Astrocyte (in vitro differentiated cells and primary cell): ENCODE results near the gene DHDH. TPM values are rescaled to one million over a fixed set of nuclear protein-coding genes. Genes with fewer than 3 reads are reported as not detected.

Experiments used
- DNase-seq: peaks from one replicate; pipeline ENCODE4 v3.0.0-alpha.2; 2010; ENCODE audit warnings: low read depth
- FAIRE-seq: peaks from 2 replicates; lab custom pipeline; 2011; peaks lifted over from hg19 to GRCh38; lab: Jason Lieb, UNC
- H2AFZ ChIP-seq: 2 replicates; pipeline ENCODE4 v1.6.0; 2012; ENCODE audit warnings: low read depth, low read length, inconsistent platforms
- H3K27ac ChIP-seq: 2 replicates; pipeline ENCODE4 v1.5.1; 2011; ENCODE audit warnings: low read depth, low read length, inconsistent platforms
- H3K27me3 ChIP-seq: 2 replicates; pipeline ENCODE4 v1.6.0; 2011; ENCODE audit warnings: low read length, inconsistent platforms; ENCODE audit not compliant: insufficient read depth
- H3K36me3 ChIP-seq: 2 replicates; pipeline ENCODE4 v1.5.1; 2011; ENCODE audit warnings: low read length, inconsistent platforms; ENCODE audit not compliant: insufficient read depth
- H3K4me1 ChIP-seq: 2 replicates; pipeline ENCODE4 v1.5.1; 2011; ENCODE audit warnings: low read length, inconsistent platforms; ENCODE audit not compliant: insufficient read depth
- H3K4me2 ChIP-seq: 2 replicates; pipeline ENCODE4 v1.6.0; 2012; ENCODE audit warnings: low read length, inconsistent platforms
- H3K4me3 ChIP-seq: 2 replicates; pipeline ENCODE4 v1.5.1; 2011; ENCODE audit warnings: low read depth, mild to moderate bottlenecking, low read length, inconsistent platforms; ENCODE audit not compliant: insufficient read depth
- H3K79me2 ChIP-seq: 2 replicates; pipeline ENCODE4 v1.6.0; 2012; ENCODE audit warnings: mild to moderate bottlenecking, low read length, inconsistent platforms; ENCODE audit not compliant: insufficient read depth
- H3K9ac ChIP-seq: 2 replicates; pipeline ENCODE4 v1.6.0; 2012; ENCODE audit warnings: mild to moderate bottlenecking, low read length, inconsistent platforms
- H3K9me3 ChIP-seq: 2 replicates; pipeline ENCODE4 v1.5.1; 2012; ENCODE audit warnings: low read depth, mild to moderate bottlenecking, low read length, inconsistent platforms; ENCODE audit not compliant: insufficient read depth
- H4K20me1 ChIP-seq: 2 replicates; pipeline ENCODE4 v1.6.0; 2012; ENCODE audit warnings: low read length, inconsistent platforms; ENCODE audit not compliant: insufficient read depth
- H3K27ac Mint-ChIP-seq: one replicate; pipeline ENCODE4 v1.8.0; 2021; ENCODE audit warnings: mild to moderate bottlenecking, mixed read lengths; ENCODE audit not compliant: unreplicated experiment
- H3K27me3 Mint-ChIP-seq: one replicate; pipeline ENCODE4 v1.8.0; 2021; ENCODE audit warnings: low read depth, mixed read lengths; ENCODE audit not compliant: unreplicated experiment
- H3K36me3 Mint-ChIP-seq: one replicate; pipeline ENCODE4 v1.8.0; 2021; ENCODE audit warnings: low read depth, mixed read lengths; ENCODE audit not compliant: unreplicated experiment
- H3K4me1 Mint-ChIP-seq: one replicate; pipeline ENCODE4 v1.8.0; 2021; ENCODE audit warnings: low read depth, mixed read lengths; ENCODE audit not compliant: unreplicated experiment
- H3K4me3 Mint-ChIP-seq: one replicate; pipeline ENCODE4 v1.8.0; 2021; ENCODE audit warnings: mild to moderate bottlenecking, moderate library complexity, mixed read lengths; ENCODE audit not compliant: unreplicated experiment
- H3K9me3 Mint-ChIP-seq: one replicate; pipeline ENCODE4 v1.8.0; 2021; ENCODE audit warnings: mild to moderate bottlenecking, mixed read lengths; ENCODE audit not compliant: unreplicated experiment
- CTCF ChIP-seq: IDR thresholded peaks from 2 replicates; pipeline ENCODE4 v1.5.1; 2011; ENCODE audit warnings: low read depth, mild to moderate bottlenecking, inconsistent platforms, low read length, moderate library complexity; ENCODE audit not compliant: insufficient read depth
- EZH2 ChIP-seq: IDR thresholded peaks from 2 replicates; pipeline ENCODE4 v1.6.1; 2012; ENCODE audit warnings: mild to moderate bottlenecking, low read length, inconsistent platforms; ENCODE audit not compliant: insufficient read depth
- total RNA-seq: library from RNA; stranded (reverse); gene quantifications from 2 replicates; pipeline ENCODE4 v1.2.1, GENCODE V29; 2021

DHDH gene
- total RNA-seq, 1 donor from 2014 or later, result 0.45 TPM

GRCh38 chr19:48993175-48994034, 59.9 kb downstream of the DHDH start, which contains the start of the genes GYS1 and RUVBL2:
GYS1 (minus strand) TSS chr19:48993309; CDS start chr19:48993112, 197 bp downstream.
RUVBL2 (plus strand) TSS chr19:48993887; CDS start chr19:48993912, 25 bp downstream.
- Mint-ChIP-seq H3K9me3 (peaks cover 2% of the 10 kb centered on the region), H3K36me3 (peaks cover 7% of the 10 kb centered on the region), H3K4me1 (peaks cover 31% of the 10 kb centered on the region), H3K27ac (peak within 1 kb of the TSS; percentile 97), H3K27me3 (no peaks in the 10 kb centered on the region), H3K4me3 (peak within 1 kb of the TSS; percentile 99)
- Histone ChIP-seq H2AFZ (peak within 1 kb of the TSS; percentile 78), H4K20me1 (peaks cover 44% of the 10 kb centered on the region), H3K9ac (peak within 1 kb of the TSS; percentile 93), H3K27ac (peak within 1 kb of the TSS; percentile 83), H3K36me3 (no peaks in the 10 kb centered on the region), H3K27me3 (no peaks in the 10 kb centered on the region), H3K4me3 (peak within 1 kb of the TSS; percentile 80), H3K79me2 (peaks cover 74% of the 10 kb centered on the region), H3K9me3 (no peaks in the 10 kb centered on the region), H3K4me1 (peaks cover 23% of the 10 kb centered on the region), H3K4me2 (peak within 1 kb of the TSS; percentile 93)
- no peak for TF ChIP-seq EZH2
- TF ChIP-seq CTCF, result peak; percentile 63
- FAIRE-seq (peak; percentile 56), DNase-seq (peak; percentile 96)

- no peaks in the 10 kb centered on the region for H3K9me3 ChIP-seq
- Mint-ChIP-seq H3K4me3 (peak overlapping the region; percentile 99), H3K27me3 (no peaks in the 10 kb centered on the region), H3K4me1 (peaks cover 31% of the 10 kb centered on the region), H3K27ac (peak overlapping the region; percentile 93), H3K36me3 (peaks cover 7% of the 10 kb centered on the region), H3K9me3 (peaks cover 2% of the 10 kb centered on the region)
- no peaks in the 10 kb centered on the region for H3K27me3 ChIP-seq
- H2AFZ ChIP-seq, result peak overlapping the region; percentile 78
- H3K4me1 ChIP-seq, result peaks cover 23% of the 10 kb centered on the region
- peaks cover 44% of the 10 kb centered on the region for H4K20me1 ChIP-seq
- H3K4me2 ChIP-seq, result peak overlapping the region; percentile 93
- H3K79me2 ChIP-seq, result peaks cover 76% of the 10 kb centered on the region
- H3K4me3 ChIP-seq, result peak overlapping the region; percentile 80
- no peaks in the 10 kb centered on the region for H3K36me3 ChIP-seq
- no peak for TF ChIP-seq CTCF
- TF ChIP-seq EZH2, result no peak
- peak overlapping the region; percentile 93 for H3K9ac ChIP-seq
- DNase-seq (no peak), FAIRE-seq (no peak)
- peak overlapping the region; percentile 83 for H3K27ac ChIP-seq
Observed at GRCh38 chr19:48994035-48994386, 60.5 kb downstream of the DHDH start.

Other genes with a start within 250 kb of the DHDH start
- not detected in 2 replicates for gene FUT2, start 237.7 kb upstream of the DHDH start, total RNA-seq
- gene MAMSTR, start 214.0 kb upstream of the DHDH start, total RNA-seq, result 0.55 and 0.57 TPM in 2 replicates
- gene RASIP1, start 193.1 kb upstream of the DHDH start, total RNA-seq, result 0.26 and 0.68 TPM in 2 replicates
- gene IZUMO1, start 186.8 kb upstream of the DHDH start, total RNA-seq, result not detected in 2 replicates
- gene FUT1, start 181.1 kb upstream of the DHDH start, total RNA-seq, result 0.65 and 0.91 TPM in 2 replicates
- not detected in 2 replicates for gene FGF21, start 178.2 kb upstream of the DHDH start, total RNA-seq
- gene BCAT2, start 122.7 kb upstream of the DHDH start, total RNA-seq, result 38.1 and 41.5 TPM in 2 replicates
- gene HSD17B14, start 97.2 kb upstream of the DHDH start, total RNA-seq, result 8.2 and 9.7 TPM in 2 replicates
- gene PLEKHA4, start 65.1 kb upstream of the DHDH start, total RNA-seq, result 27.5 and 32.8 TPM in 2 replicates
- gene PPP1R15A, start 61.3 kb upstream of the DHDH start, total RNA-seq, result 39.5 and 53.2 TPM in 2 replicates
- gene TULP2, start 35.0 kb upstream of the DHDH start, total RNA-seq, result not detected in 2 replicates
- gene NUCB1, start 33.4 kb upstream of the DHDH start, total RNA-seq, result 164 and 189 TPM in 2 replicates
- 169 and 174 TPM in 2 replicates for gene BAX, start 21.2 kb downstream of the DHDH start, total RNA-seq
- 3,402 and 4,020 TPM in 2 replicates for gene FTL, start 31.6 kb downstream of the DHDH start, total RNA-seq
- 86.0 and 86.8 TPM in 2 replicates for gene GYS1, start 59.6 kb downstream of the DHDH start, total RNA-seq
- gene RUVBL2, start 60.2 kb downstream of the DHDH start, total RNA-seq, result 105 and 106 TPM in 2 replicates
- gene LHB, start 83.4 kb downstream of the DHDH start, total RNA-seq, result 0.48 TPM in 1 of 2 replicates, not detected in the other
- 3.6 and 4.5 TPM in 2 replicates for gene CGB3, start 90.6 kb downstream of the DHDH start, total RNA-seq
- gene CGB2, start 98.2 kb downstream of the DHDH start, total RNA-seq, result 0.52 and 2.9 TPM in 2 replicates
- gene CGB1, start 103.2 kb downstream of the DHDH start, total RNA-seq, result 2.3 TPM in 1 of 2 replicates, not detected in the other
- gene CGB5, start 110.1 kb downstream of the DHDH start, total RNA-seq, result 2.0 and 6.5 TPM in 2 replicates
- gene CGB8, start 115.4 kb downstream of the DHDH start, total RNA-seq, result 9.4 and 15.8 TPM in 2 replicates
- 7.1 and 8.8 TPM in 2 replicates for gene CGB7, start 124.0 kb downstream of the DHDH start, total RNA-seq
- gene NTF4, start 131.1 kb downstream of the DHDH start, total RNA-seq, result 7.2 and 7.3 TPM in 2 replicates
- 0.05 TPM in 1 of 2 replicates, not detected in the other for gene KCNA7, start 139.0 kb downstream of the DHDH start, total RNA-seq
- 173 and 177 TPM in 2 replicates for gene SNRNP70, start 151.8 kb downstream of the DHDH start, total RNA-seq
- gene LIN7B, start 180.7 kb downstream of the DHDH start, total RNA-seq, result 8.9 and 9.7 TPM in 2 replicates
- gene C19orf73, start 185.4 kb downstream of the DHDH start, total RNA-seq, result 0.73 and 1.4 TPM in 2 replicates
- gene PPFIA3, start 185.8 kb downstream of the DHDH start, total RNA-seq, result 9.2 and 11.7 TPM in 2 replicates
- gene HRC, start 221.7 kb downstream of the DHDH start, total RNA-seq, result not detected in 2 replicates
- gene TRPM4, start 224.1 kb downstream of the DHDH start, total RNA-seq, result 26.3 and 28.3 TPM in 2 replicates